Stimulated activated CD8-positive, alpha-beta memory T cell treated with anti-CD3 and anti-CD28 coated beads, Interleukin-2, amount 100 ng/mL, for 1 hour (primary cell): ENCODE measurements around the gene ANKRD44.

ENCODE experiments used
- DNase-seq, 2 donors: peaks; one replicate each; pipeline ENCODE4 v3.0.0-alpha.2; 2020; ENCODE audit warnings: low read depth in 2 of 2

The ANKRD44 gene

GRCh38 chr2:197145471-197146056, 165.0 kb downstream of the ANKRD44 start:
- DNase-seq: no peak

- DNase-seq: no peak
These were observed 166.4 kb downstream of the ANKRD44 start for GRCh38 chr2:197144183-197144582.

- DNase-seq: no peak
These were observed 168.7 kb downstream of the ANKRD44 start for GRCh38 chr2:197141702-197142473.

- no peak for DNase-seq
These were observed 170.5 kb downstream of the ANKRD44 start for GRCh38 chr2:197140045-197140444.

- DNase-seq: no peak
These were observed 172.1 kb downstream of the ANKRD44 start for GRCh38 chr2:197138506-197138905.

- no peak for DNase-seq
These were observed 172.6 kb downstream of the ANKRD44 start for GRCh38 chr2:197137826-197138477.

- DNase-seq: no peak
These were observed 173.3 kb downstream of the ANKRD44 start for GRCh38 chr2:197137231-197137630.

GRCh38 chr2:197136452-197136851, 174.1 kb downstream of the ANKRD44 start:
- no peak for DNase-seq

GRCh38 chr2:197135806-197136205, 174.8 kb downstream of the ANKRD44 start:
- no peak for DNase-seq

- DNase-seq: no peak
These were observed 176.4 kb downstream of the ANKRD44 start for GRCh38 chr2:197134206-197134605.

GRCh38 chr2:197131558-197131855, 179.1 kb downstream of the ANKRD44 start:
- no peak for DNase-seq

- no peak for DNase-seq
These were observed 180.3 kb downstream of the ANKRD44 start for GRCh38 chr2:197130318-197130717.

GRCh38 chr2:197128897-197129296, 181.7 kb downstream of the ANKRD44 start:
- DNase-seq: no peak

GRCh38 chr2:197128126-197128525, 182.5 kb downstream of the ANKRD44 start:
- no peak for DNase-seq

- DNase-seq: no peak
These were observed 183.8 kb downstream of the ANKRD44 start for GRCh38 chr2:197126630-197127352.

- no peak for DNase-seq
These were observed 185.8 kb downstream of the ANKRD44 start for GRCh38 chr2:197124639-197125390.

- no peak for DNase-seq
These were observed 187.8 kb downstream of the ANKRD44 start for GRCh38 chr2:197122821-197123220.

GRCh38 chr2:197121756-197122385, 188.7 kb downstream of the ANKRD44 start:
- no peak for DNase-seq

- no peak for DNase-seq
These were observed 189.3 kb downstream of the ANKRD44 start for GRCh38 chr2:197121255-197121654.

- DNase-seq: no peak
These were observed 194.2 kb downstream of the ANKRD44 start for GRCh38 chr2:197116306-197116879.

- no peak for DNase-seq
These were observed 195.3 kb downstream of the ANKRD44 start for GRCh38 chr2:197115325-197115724.
